Osteoblast (primary cell): ENCODE measurements around the gene SOCS7. TPM values are rescaled to one million over a fixed set of nuclear protein-coding genes. Genes with fewer than 3 reads are reported as not detected.

Experiments used
- DNase-seq: peaks from one replicate; pipeline ENCODE4 v3.0.0; 2011; ENCODE audit warnings: low spot score, mixed read lengths; ENCODE audit not compliant: insufficient read length; ENCODE audit errors: missing footprints
- H2AFZ ChIP-seq: 2 replicates; pipeline ENCODE4 v1.6.0; 2011; ENCODE audit warnings: mild to moderate bottlenecking, low read length
- H3K27ac ChIP-seq: 2 replicates; pipeline ENCODE4 v1.5.1; 2011; ENCODE audit warnings: mild to moderate bottlenecking, low read depth, low read length, moderate library complexity
- H3K27me3 ChIP-seq: 2 replicates; pipeline ENCODE4 v1.6.0; 2012; ENCODE audit warnings: mild to moderate bottlenecking, control low read depth, inconsistent platforms, low read length, moderate library complexity; ENCODE audit not compliant: insufficient read depth
- H3K36me3 ChIP-seq: 2 replicates; pipeline ENCODE4 v1.5.1; 2011; ENCODE audit warnings: mild to moderate bottlenecking, low read length, control low read depth, moderate library complexity; ENCODE audit not compliant: insufficient read depth
- H3K4me1 ChIP-seq: 2 replicates; pipeline ENCODE4 v1.5.1; 2011; ENCODE audit warnings: mild to moderate bottlenecking, low read length, control low read depth, moderate library complexity; ENCODE audit not compliant: insufficient read depth
- H3K4me2 ChIP-seq: 2 replicates; pipeline ENCODE4 v1.6.0; 2011; ENCODE audit warnings: mild to moderate bottlenecking, low read length; ENCODE audit not compliant: insufficient read depth
- H3K4me3 ChIP-seq: fragments of 200-600 bp; sonication (generic); 3 replicates; pipeline ENCODE4 v1.5.1; 2012; ENCODE audit warnings: mild to moderate bottlenecking, low read length, inconsistent platforms; ENCODE audit not compliant: insufficient read depth
- H3K79me2 ChIP-seq: 2 replicates; pipeline ENCODE4 v1.6.0; 2012; ENCODE audit warnings: mild to moderate bottlenecking, low read length, control low read depth, inconsistent platforms; ENCODE audit not compliant: insufficient read depth
- H3K9me3 ChIP-seq: 2 replicates; pipeline ENCODE4 v1.5.1; 2011; ENCODE audit warnings: low read depth, low read length, control low read depth
- H4K20me1 ChIP-seq: 2 replicates; pipeline ENCODE4 v1.6.0; 2012; ENCODE audit warnings: mild to moderate bottlenecking, low read length, control low read depth; ENCODE audit not compliant: insufficient read depth
- CTCF ChIP-seq: IDR thresholded peaks from 2 replicates; pipeline ENCODE4 v1.5.1; 2011; ENCODE audit warnings: mild to moderate bottlenecking, low read depth, low read length, moderate library complexity; ENCODE audit errors: extremely low read depth
- total RNA-seq: library from RNA; depleted of rRNA; stranded (reverse); fragments of >200 nt; gene quantifications from 2 replicates; pipeline ENCODE4 v1.2.3, GENCODE V29; 2012

SOCS7 gene
- total RNA-seq, 1 donor: 16.3 TPM

- Histone ChIP-seq H3K9me3 (no peaks in the 10 kb centered on the region), H2AFZ (no peak overlapping the region), H3K27ac (no peak overlapping the region), H3K4me1 (no peaks in the 10 kb centered on the region), H3K4me3 (no peak overlapping the region), H3K4me2 (no peak overlapping the region), H3K27me3 (no peaks in the 10 kb centered on the region), H3K36me3 (peaks cover 13% of the 10 kb centered on the region), H3K79me2 (no peaks in the 10 kb centered on the region), H4K20me1 (no peaks in the 10 kb centered on the region)
- DNase-seq: peak; percentile 86
- peak; percentile 49 for TF ChIP-seq CTCF
Observed at GRCh38 chr17:38322156-38322779, 29.4 kb upstream of the SOCS7 start.

- no peak overlapping the region for H3K4me2 ChIP-seq
- no peak for DNase-seq
- no peak for TF ChIP-seq CTCF
Observed at GRCh38 chr17:38322897-38323296, 28.7 kb upstream of the SOCS7 start.

GRCh38 chr17:38324141-38324697, 27.4 kb upstream of the SOCS7 start:
- H3K27ac ChIP-seq: no peak overlapping the region
- H3K4me2 ChIP-seq: no peak overlapping the region
- H2AFZ ChIP-seq: no peak overlapping the region
- H3K79me2 ChIP-seq: no peaks in the 10 kb centered on the region
- no peaks in the 10 kb centered on the region for H3K9me3 ChIP-seq
- no peaks in the 10 kb centered on the region for H3K4me1 ChIP-seq
- peaks cover 13% of the 10 kb centered on the region for H3K36me3 ChIP-seq
- no peak for TF ChIP-seq CTCF
- H3K4me3 ChIP-seq: no peak overlapping the region
- no peaks in the 10 kb centered on the region for H4K20me1 ChIP-seq
- peak; percentile 15 for DNase-seq
- H3K27me3 ChIP-seq: peaks cover 16% of the 10 kb centered on the region

More at GRCh38 chr17:38322897-38323296, 28.7 kb upstream of the SOCS7 start:
- peaks cover 3% of the 10 kb centered on the region for H3K27me3 ChIP-seq
- no peaks in the 10 kb centered on the region for H4K20me1 ChIP-seq
- H3K4me1 ChIP-seq: no peaks in the 10 kb centered on the region
- H3K36me3 ChIP-seq: peaks cover 13% of the 10 kb centered on the region
- no peaks in the 10 kb centered on the region for H3K9me3 ChIP-seq
- no peak overlapping the region for H2AFZ ChIP-seq
- H3K79me2 ChIP-seq: no peaks in the 10 kb centered on the region
- H3K27ac ChIP-seq: no peak overlapping the region
- no peak overlapping the region for H3K4me3 ChIP-seq

- no peak overlapping the region for H3K4me2 ChIP-seq
- DNase-seq: peak; percentile 17
Observed at GRCh38 chr17:38324772-38325171, 26.9 kb upstream of the SOCS7 start.

More at GRCh38 chr17:38324772-38325171, 26.9 kb upstream of the SOCS7 start:
- Histone ChIP-seq H3K36me3 (peaks cover 13% of the 10 kb centered on the region), H3K79me2 (no peaks in the 10 kb centered on the region), H3K9me3 (no peaks in the 10 kb centered on the region), H3K4me3 (no peak overlapping the region), H3K27me3 (peaks cover 17% of the 10 kb centered on the region), H2AFZ (no peak overlapping the region), H3K27ac (no peak overlapping the region), H4K20me1 (no peaks in the 10 kb centered on the region), H3K4me1 (no peaks in the 10 kb centered on the region)
- no peak for TF ChIP-seq CTCF
